Left forelimb (tissue), 1 donor: ENCODE results near the gene SLC25A13.

Experiments
- DNase-seq: peaks from one replicate; pipeline ENCODE4 v3.0.0-alpha.2; 2018; ENCODE audit warnings: low spot score

The SLC25A13 gene

DNA sequence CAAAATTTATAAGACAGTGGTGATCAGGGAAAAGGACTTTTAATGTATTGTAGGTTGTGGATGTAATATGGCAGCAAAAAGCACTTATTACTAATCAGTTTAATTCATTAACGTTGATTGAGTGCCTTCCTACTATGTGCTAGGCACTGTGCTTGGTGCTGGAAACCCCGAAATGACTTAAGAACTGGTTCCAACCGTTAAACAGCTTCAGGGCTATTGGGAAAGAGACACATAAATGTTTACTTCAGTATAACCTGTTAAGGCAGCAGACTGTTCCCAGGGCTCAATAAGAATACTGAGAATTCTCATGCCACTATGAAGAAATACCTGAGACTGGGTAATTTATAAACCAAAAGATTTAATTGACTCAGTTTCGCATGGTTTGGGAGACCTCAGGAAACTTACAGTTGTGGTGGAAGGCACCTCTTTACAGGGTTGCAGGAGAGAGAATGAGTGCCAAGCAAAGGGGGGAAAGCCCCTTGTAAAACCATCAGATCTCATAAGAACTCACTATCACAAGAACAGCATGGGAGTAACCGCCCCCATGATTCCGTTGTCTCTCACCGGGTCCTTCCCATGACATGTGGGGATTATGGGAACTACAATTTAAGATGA is 1.1 kb upstream of the SLC25A13 start:
- DNase-seq = no peak

DNA sequence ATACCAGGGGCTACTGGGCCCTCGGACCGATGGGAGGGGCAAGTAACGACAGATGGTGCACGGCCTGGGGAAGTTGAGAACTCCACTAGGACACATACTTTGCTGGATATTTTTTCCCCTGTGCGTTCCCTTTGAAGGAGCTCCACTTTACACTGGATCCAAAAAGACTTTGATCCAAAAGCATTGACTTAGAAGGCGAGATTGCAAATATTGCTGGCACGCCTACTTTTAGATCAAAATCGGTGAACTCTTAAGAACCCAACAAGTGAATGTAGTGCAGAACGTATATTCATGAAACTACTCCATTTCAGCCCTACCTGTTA is 436 bp upstream of the SLC25A13 start:
- no peak for DNase-seq

DNA sequence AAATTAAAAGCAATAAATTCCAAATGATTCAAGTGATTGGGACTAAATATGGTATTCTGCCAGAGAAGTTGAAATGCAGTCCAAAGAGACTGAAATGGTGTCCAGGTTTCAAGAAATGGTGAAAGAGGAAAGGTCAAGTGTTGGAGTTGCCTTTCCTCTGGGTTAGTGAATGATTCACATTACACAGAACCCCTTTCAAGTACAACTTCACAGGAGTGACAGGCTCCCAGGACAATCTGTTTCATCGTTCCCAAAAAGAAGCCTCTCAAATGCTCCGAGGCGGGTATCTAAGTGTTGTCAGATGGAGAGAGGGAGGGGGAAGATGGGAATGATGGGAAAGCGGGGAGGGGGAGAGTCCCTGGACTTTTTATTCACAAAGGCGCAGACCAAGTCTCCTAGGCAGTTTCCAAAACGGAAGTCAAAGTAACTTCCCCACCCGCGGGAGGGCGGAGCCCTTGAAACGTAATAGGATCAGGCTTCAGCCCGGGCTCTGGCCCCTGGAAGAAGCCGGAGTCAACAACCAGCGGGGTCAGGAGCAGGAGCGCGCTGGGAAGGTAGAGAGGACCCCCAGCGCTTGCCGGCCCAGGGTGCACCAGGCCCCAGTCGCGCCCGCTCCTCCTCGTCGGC is 754 bp downstream of the SLC25A13 start:
- peak; percentile 91 for DNase-seq

DNA sequence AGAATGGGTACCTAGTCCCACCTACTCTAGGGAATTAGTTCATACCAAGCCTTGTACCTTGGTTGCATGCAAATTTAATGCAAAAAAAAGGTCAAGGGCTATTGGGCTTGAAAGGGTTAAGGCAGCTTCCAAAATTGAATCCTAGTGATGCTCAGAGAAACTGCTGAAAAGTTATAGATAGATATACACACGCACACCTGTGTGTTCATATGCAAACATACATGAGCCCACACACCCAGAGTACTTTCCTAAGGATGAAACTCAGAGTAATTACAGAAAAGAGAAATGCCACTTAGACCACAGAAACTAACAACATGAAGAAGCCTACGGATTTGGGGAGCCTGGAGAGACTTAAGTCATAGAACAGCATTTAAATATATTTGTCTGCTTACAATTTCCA is 1.5 kb downstream of the SLC25A13 start:
- no peak for DNase-seq

DNA sequence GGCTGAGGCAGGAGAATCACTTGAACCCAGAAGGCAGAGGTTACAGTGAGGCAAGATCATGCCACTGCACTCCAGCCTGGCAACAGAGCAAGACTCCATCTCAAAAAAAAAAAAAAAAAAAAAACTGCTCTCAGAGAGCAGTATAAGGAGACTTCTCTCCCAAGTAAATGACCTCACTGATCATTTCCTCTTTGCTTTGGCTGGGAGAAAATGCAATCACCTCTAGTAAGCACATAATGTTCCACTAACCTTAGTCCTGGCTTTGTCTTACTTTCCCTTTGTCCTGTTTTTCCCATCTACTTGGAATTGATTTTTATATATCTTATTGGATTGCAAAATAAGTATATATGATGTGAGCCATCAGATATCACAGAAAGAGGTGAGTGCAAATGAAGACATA is 2.5 kb downstream of the SLC25A13 start:
- DNase-seq = no peak

DNA sequence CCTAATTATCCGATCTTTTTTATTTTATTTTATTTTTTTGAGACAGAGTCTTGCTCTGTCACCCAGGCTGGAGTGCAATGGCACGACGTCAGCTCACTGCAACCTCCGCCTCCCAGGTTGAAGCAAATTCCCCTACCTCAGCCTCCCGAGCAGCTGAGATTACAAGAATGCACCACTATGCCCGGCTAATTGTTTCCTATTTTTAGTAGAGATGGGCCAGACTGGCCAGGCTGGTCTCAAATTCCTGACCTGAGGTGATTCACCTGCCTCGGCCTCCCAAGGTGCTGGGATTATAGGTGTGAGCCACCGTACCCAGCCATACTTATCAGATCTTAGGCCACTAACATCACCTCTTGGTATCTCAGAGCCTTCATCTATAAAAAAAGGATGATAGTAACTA is 4.9 kb downstream of the SLC25A13 start:
- no peak for DNase-seq

DNA sequence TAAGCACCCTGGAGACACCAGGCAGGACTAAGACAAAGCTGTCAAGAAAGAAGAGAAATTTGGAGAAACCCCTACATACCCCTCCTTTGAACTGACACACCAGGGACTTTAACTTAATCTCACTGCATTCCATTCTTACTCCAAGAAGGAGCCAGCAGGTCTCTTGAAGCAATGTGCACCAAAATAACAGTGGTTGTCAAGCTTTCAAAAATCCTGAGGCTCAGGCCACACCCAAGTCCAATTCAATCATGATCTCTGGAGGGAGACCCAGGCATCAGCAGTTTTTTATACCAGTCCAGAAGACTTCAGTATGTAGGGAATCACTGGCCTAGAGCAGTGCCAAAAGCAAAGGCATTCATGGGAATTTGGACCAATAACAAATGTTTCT is 6.8 kb downstream of the SLC25A13 start:
- DNase-seq = no peak

DNA sequence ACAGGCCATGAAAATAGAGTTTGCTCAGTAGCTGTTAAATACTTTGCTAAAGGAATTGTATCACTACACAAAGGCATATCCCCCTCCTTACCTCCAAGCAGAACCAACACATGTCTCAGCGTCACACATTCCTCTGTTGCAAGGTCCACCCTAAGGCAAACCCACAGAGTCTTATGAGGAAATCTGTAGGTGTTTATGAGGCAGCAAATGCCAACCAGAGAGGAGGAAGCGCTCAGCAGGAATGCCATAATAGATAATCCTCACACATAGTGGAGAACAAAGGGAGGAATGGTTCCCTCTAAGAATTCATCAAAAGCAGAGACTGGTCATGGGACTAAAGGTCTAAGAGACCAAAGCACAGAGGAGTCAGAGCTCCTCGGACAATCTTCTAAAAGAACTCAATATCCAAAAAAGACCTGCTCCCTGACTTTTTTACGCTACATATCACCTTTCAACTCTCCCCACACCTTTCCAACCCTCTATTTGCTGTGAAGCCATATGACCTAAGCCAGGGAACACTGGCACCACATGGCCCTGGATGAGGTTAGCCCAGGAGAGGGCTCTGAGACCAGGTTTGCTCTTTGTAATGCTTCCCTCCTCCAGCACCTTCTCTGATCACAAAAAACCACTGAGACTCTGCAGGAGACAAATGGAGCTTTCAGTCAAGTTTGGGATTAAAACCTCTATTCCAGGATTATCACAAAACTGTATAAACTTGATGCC is 7.3 kb downstream of the SLC25A13 start:
- DNase-seq = no peak

DNA sequence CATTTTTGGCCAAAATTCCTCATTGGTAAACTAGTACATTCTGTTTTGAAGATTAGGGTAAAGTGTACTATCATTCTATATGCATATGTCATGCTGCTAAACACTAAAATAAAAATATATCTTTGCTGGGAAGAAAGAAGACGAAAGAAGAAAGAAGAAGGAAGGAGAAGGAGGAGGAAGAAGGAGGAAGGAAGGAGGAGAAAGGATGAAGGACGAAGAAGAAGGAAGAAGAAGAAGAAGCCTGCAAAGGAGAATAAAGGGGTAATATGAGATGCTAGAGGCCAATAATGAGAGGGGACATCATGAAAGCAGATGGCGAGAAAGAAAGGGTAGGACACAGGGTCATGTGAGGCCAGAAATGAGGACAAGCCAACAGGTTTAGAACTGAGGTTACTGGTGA is 8.0 kb downstream of the SLC25A13 start:
- DNase-seq = no peak

DNA sequence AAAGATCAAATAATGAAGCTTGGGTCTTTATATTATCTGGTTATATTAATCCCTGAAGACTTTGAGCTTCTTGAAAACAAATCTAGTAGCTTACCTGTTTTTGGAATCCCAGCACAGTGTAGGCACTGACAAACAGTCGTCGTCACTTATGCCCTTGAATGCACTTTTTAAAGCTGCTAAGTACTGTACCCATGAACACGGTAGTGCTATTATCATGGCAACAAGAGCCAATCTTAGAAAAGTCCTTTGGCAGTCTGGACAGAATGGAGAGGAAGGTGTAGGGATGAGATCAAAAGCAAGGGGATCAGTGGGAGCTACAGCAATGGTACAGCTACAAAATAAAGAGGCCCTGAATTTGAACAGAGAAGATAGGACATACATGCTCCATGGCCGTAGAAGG is 9.4 kb downstream of the SLC25A13 start:
- no peak for DNase-seq

DNA sequence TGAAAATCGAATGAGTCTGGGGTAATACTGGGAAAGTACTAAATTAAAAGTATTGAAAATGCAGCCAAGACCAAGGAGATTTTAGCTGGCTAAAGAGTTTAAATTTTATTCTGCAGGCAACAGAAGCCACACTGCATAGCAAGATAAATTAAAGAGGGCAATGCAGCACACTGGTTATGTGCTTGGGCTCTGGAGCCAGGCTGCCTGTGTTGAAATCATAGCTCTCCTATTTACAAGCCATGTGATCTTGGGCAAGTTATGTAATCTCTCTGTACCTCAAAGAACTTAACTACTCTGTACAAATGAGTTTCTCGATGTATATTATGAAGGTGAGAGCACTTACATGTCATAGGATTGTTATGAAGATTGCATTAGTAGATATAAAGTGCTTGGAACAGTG is 9.9 kb downstream of the SLC25A13 start:
- no peak for DNase-seq

DNA sequence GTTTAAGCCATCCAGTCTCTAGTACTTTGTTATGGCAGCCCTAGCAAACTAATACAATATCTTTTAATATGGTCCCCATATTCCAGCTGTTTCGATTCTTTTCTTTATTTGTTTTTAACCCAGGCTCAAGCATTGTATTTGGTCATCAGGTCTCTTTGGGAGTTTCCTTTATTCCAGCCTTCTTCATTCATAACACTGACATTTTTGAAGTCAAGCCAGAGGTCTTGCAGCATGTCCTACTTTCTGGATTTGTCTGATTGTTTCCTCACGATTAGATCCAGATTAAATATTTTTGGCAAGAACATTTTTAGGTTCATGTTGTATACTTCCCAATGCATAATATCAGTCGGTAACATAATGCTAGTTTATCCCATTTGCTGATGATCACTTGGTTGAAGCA is 11.8 kb downstream of the SLC25A13 start:
- DNase-seq = no peak

DNA sequence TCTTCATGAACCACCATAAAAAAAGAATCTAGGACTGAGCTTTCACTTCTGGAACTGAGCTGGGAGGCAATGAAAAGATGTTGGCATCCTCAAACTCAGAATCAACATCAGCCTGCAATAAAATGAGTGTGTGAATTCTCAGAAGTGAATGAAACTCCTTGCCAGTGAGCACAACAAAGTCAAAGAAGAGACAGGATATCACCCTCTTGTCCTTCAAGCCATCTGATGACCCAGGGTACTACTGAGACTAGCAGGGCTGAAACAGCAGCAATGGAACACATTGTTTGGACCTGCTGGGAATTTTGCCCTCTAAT is 13.0 kb downstream of the SLC25A13 start:
- DNase-seq = no peak

DNA sequence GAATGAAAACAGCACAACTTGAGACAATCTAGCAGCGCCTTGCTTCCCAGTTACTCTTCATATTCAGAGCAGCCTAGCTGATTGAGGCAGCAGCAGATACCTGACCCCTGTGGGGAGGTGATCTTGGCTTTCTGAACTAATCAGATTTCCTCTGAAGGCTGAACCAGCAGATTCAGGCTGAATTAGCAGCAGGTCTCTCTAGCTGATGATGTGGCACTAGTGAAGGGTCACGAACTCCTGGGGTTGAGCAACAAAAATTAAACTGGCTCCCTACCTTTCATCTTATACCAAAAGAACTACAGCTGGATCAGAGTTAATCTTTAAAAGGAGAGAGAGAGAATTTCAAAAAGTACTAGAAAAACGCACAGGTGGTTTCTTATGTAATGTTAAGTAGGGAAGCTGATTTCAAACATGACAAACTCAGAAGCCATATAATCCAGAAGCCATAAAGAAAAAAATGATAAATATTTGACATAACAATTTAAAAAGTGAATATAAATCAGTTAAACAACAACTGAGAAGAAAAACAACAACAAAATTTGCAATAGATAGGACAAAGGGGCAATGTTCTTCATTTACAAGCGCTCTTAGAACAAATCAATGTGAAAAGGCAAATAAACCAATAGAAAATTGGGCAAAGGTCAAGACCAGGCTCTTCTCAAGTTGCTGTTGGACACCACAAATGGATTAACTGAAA is 13.5 kb downstream of the SLC25A13 start:
- DNase-seq = no peak

DNA sequence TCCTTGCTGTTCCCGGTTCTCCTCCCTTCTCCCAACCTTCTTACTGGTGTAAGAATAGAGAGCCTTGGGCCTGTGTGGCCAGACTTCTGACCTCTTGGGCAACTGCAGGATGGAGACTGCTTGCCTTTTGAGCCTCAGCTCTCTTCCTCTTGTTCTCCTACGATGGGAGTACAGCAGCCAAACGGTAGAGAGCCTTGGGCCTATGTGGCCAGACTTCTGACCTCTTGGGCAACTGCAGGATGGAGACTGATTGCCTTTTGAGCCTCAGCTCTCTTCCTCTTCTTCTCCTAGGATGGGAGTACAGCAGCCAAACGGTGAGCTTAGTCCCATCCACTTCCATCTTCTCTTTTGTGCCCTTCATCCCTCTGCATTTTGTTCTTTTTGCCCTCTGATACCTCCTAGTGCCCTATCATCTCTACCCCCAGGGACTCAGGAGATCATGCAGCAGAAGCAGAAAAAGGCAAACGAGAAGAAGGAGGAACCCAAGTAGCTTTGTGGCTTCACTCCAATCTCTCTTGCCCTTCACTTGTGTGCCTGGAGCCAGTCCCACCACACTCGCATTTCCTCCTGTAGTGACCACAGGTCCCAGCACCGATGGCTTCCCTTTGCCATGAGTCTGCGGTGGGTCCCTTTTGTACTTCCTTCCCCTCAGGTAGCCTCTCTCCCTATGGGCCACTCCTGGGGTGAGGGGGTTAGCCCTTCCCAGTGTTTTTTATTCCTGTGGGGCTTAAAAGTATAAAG is 15.3 kb downstream of the SLC25A13 start:
- no peak for DNase-seq

DNA sequence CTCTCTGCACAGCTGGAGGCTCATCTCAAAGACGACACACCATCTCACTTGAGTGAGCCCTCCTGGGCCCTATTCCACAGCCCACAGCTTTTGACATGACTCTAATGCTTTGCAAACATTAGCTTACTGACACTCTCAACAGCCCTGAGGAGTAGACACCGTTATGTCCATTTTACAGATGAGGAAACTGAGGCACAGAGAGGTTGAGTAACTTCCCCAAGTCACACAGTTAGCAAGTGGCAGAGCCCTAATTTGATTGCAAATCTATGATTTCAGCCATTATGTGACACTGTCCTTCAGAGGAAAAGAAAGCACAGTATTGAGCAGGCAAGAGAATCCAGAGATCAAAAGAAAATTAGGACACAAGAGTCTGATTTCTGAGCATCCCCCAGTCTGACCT is 16.0 kb downstream of the SLC25A13 start:
- DNase-seq = no peak

DNA sequence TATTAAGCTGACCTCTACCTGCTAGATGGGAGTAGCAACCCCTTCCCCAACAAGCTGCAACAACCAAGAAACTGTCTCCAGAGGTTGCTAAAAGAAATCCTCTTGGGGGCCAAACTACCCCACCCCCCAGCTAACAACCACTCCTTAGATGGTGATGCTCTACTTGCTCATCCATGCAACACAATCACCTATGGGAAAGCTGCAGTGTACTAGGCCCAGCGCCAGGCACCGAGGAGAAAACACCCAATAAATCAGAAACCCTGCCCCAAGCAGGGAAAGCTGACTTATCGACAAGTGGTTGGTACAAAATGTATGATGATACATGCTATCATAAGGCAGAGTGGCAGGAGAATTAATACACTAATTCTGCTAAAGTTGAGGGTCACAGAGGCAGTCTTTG is 17.3 kb downstream of the SLC25A13 start:
- no peak for DNase-seq

DNA sequence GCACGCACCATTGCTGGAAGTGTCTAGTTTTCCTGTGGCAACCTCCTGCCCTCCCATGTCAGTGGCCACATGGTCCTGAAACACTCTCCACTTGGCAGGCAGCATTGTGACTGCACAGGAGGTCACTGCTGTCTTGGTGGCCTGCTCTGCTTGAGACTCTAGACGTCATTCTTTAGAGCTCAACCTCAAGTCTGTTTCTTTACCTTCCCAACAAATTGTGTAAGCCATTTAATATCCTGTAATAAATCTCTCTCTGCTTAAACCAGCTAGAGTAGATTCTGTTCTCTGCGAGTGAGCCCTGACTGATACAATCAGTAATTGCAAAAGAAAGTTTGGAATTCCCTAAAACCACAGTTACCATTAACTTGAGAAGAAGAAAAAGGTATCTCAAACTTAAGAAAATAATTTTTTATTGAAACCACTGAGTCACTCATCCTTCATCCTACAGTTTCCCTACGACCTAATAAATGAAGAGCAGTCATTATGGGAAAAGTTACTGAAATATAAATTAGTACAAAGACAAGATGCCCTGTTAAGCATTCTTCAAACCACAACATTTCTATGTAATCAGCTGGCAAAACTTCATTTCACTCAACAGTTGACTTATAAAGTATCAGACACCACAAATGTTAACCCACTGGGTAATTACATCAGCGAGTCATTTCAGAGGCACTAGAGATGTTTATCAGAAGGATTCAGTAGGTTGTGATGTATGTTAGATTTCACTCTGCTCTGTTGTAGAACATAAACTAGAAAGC is 18.0 kb downstream of the SLC25A13 start:
- no peak for DNase-seq

DNA sequence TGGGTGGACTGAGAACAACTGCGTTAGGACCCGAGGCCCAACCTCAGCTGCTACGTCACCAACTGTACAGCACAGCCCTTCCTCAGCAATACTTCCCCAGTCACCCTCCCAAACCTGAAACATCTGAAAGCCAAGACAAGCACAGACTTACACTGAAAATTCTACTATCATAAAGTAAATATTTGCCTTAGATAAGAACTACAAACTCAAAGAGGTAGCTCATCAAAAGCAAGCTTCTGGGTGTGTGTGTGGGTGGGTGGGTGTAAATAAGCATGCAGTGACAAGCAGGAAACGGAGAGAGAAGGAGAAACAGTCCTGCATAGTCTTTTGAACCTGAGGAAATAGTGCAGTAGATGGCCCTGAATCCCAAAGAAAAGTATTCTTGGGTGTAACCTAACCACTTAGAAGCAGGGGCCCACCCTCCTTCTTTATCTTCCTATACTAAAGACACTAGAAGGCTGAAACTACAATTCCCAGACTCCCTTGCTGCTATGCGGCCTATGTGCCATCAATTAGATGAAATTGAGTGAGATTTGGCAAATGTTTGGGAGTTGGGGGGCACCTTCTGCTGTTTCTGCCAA is 18.7 kb downstream of the SLC25A13 start:
- DNase-seq = no peak

DNA sequence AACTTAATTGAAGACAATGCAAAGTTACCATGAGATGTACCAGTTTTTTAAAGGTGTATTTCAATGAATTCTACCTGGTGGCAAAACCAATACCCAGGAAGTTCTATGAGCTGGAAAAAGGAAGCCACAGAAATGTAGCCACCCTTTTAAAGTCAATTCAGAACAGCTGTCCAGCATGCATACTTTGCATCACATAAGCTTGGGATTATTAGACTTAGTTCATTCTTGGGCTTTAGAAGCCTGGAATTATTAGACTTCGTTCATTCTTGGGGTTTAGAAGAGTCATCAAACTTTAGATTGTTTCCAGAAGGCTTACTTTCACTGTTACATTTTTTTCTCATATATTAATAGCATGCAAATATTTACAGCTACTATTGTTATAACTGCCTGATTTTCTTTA is 20.9 kb downstream of the SLC25A13 start:
- DNase-seq = no peak

DNA sequence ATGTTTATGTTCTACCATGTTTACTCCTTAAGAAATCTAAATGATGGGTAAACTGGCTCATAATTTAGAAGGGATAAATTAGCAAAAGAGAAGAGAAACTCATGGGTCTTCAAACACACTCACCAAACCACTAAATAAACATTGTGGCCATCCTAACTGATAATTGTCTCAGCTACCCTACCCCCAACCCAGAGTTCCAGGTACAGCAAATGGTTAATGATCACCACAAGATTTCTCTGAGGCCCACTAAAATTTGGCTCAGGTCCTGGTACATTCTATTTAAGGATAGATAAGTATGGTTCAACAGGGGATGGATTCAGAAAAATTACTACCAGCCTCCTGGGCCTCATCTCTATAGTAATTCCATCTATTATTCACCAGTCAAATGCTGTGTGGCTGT is 21.4 kb downstream of the SLC25A13 start:
- no peak for DNase-seq

DNA sequence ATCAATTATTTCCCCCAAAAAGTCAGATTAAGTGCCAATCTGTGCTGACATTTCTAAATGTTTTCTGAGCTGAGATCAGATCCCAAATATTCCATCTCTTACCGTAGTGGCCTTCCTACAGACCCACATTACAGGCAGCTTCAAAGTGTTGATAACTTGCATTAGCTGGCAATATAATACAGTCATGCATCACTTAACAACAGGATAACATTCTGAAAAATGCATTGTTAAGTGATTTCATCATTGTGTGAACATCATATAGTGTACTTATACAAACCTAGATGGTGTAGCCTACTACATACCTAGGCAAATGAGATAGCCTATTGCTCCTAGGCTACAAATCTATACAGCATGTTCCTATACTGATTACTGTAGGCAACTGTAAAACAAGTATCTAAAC is 22.4 kb downstream of the SLC25A13 start:
- DNase-seq = no peak
